Epithelial cell of prostate (primary cell): ENCODE results near the gene RAB33A.

Experiments used
- DNase-seq: peaks from one replicate; pipeline ENCODE4 v3.0.0-alpha.2; 2011; ENCODE audit warnings: low read depth, low spot score
- H3K27ac ChIP-seq: fragments of 450-650 bp; 2 replicates; pipeline ENCODE4 v1.5.1; 2017; ENCODE audit warnings: mild to moderate bottlenecking

Gene RAB33A

GRCh38 chrX:130171446-130172126 is at the start of gene RAB33A:
Gene RAB33A, plus strand, starts transcription at chrX:130171962. Its CDS starts 101 bp downstream, at chrX:130172063.
- no peak for DNase-seq
- H3K27ac ChIP-seq: no peak within 1 kb of the TSS

DNA sequence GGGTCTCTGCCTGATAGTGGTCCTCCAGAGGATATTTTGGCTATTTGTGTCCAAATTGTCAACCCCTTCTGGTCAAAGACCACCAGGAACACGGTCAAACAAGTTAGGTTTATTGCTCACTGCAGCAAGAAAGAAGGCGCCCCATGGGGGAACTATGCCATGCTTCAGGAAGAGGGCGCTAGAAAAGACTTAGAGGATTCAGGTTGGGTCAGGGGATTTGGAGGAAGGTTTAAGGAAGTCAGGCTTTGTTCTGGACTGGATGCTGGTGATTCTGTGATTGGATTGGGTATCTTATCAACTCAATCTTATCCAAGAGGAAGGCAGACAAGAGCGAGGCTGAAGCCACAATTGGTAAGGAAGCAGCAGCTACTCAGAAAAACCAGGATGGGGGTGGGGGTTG is 47.2 kb upstream of the RAB33A start:
- no peak for DNase-seq
- peak overlapping the region; percentile 72 for H3K27ac ChIP-seq

DNA sequence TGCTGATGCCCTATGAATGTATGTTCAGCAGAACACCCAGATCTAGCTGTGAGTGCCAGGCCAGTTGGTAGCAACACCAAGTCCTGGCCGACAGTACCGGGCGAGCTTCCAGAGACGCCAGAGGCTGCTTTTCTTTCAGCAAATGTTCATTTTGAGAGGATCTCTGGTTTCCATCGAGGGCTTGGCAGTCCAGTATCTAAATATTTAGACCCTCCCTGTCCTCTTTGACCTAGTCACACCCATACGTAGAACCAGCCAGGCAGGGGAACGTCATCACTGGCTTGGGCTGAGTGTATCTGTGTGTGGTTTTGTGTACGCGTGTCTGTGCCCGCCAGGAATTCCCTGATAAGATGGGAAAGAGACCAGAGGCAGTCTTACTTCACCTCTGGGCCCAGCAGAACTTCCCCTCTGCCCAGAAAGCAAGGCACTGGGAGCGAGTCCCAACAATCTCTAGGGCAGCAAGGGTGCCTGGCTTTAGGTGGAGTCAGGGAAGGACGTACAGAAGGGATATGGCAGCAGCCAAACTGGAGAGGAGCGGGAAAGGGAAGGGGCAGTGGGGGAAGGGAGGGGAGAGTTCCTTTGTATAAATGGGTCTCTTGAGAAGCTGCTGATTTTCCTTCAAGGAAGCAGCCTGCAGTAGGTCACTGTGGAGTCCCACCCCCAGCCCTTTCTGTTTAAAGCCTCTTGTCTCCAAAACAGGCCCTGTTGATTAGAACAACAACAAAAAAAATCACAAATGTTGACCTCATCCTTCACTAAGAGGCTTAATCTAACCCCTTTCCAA is 46.5 kb upstream of the RAB33A start:
- H3K27ac ChIP-seq: peak overlapping the region; percentile 72
- peak; percentile 78 for DNase-seq

DNA sequence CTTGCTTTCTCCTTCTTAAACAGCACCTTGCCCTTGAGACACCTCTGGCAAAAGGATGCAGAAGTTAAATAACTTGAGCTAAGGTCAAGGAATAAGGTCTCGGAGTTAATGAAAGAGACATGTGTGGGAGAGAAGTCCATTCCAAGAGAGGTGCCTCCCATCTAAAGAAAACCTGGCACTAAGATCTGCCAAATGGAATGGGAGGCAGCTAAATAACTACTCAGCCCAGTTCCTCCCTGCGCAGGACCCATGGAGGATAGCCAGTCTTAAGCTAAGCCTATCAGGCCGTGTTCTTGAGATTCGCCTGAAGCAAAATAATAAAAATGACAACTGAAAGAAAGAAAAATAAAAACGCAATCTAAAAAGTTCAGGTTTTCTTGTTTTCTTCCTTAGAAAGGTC is 40.8 kb upstream of the RAB33A start:
- no peak overlapping the region for H3K27ac ChIP-seq
- no peak for DNase-seq

DNA sequence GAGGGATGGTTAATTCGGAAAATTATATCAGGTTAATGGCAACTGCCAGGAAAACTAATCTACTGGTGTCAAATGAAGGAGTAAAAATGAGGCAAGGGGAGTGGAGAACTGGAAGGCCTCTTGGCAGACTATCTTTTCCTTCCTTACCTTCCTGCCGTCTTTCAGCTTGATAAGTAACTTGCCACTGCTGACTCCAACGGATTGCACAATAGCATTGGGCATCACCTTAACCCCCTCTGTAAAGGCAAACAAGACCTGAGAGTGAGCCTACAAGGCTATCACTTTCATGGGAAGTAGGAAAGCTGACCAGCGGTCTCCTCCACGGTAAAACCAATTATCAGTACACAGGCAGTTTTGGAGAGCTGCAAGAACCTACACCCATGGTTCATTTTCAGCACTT is 35.3 kb upstream of the RAB33A start:
- no peak overlapping the region for H3K27ac ChIP-seq
- no peak for DNase-seq

DNA sequence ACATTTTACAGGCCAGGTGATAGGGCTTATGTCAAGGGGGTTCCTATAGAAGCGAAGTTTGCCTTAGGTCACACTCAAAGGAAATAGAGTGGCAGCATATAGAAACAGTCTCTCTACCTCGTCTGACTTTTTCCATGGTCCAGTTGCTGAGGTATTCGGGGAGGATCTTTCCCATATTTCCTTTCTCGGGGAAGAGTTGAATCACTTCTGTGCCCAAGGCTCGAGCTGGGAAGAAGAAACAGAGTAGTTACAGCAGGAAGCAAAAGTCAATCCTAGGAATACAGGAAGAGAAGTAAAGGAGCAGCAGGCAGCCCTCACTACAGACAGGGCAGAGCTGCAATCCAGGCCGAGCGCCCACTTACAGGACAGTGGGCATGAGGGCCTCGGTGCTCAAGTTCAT is 34.8 kb upstream of the RAB33A start:
- no peak overlapping the region for H3K27ac ChIP-seq
- no peak for DNase-seq

GRCh38 chrX:130139474-130140201 is 32.1 kb upstream of the RAB33A start:
- no peak for DNase-seq
- no peak overlapping the region for H3K27ac ChIP-seq

- no peak overlapping the region for H3K27ac ChIP-seq
- no peak for DNase-seq
Measured at GRCh38 chrX:130144509-130144908, 27.3 kb upstream of the RAB33A start.

- DNase-seq: no peak
- no peak overlapping the region for H3K27ac ChIP-seq
Measured at GRCh38 chrX:130145123-130145522, 26.6 kb upstream of the RAB33A start.

DNA sequence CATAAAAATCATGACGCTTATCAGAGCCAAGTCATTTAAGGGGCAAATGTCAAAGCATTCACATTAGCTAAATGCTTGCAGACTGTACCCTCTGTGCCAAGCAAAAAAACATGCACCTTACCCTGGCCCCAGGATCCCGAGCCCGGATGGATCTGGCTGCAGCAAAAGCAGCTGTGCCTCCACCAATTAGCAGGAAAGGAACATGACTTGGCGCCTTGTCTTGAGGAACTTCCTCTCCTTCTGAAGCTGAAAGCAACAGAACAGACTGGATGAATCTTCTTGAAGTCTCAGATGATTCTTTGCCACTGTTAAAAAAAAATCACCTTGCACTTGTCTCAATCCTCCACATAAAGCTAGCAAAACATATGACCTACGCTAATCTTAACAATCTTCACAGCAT is 24.1 kb upstream of the RAB33A start:
- DNase-seq: no peak
- H3K27ac ChIP-seq: no peak overlapping the region

DNA sequence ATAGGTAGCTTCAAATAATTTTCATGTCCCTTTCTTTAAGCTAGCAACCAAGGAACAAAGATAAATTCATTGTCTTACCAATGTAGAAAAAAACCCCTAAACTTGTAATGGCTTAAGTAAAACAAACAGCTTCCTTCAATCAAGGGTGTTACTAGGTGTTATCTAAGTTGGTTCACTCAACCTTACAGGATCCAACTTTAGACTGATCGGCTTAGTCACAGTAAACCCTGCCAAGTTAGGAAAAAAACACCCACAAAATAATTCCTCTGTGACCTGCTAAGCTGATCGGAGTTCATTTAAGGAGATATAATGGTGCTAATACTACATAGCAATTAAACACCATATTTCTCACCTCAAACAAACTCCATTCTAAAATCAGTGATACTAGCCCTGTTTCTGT is 16.2 kb upstream of the RAB33A start:
- H3K27ac ChIP-seq: no peak overlapping the region
- no peak for DNase-seq

DNA sequence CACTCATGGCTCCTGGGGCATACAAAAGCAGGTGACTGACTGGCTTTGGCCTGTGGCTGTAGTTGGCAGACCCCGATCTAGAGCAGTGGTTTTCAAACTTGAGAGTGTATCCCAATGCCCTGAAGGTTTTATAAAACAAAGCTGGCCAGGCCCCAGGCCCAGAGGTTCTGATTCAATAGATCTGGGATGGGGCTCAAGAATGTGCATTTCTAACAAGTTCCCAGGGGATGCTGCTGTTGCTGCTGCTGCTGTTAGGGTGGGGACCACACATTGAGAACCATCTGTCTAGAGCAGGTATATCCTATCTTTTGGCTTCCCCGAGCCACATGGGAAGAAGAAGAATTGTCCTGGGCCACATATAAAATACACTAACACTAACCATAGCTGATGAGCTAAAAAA is 13.5 kb upstream of the RAB33A start:
- no peak overlapping the region for H3K27ac ChIP-seq

DNA sequence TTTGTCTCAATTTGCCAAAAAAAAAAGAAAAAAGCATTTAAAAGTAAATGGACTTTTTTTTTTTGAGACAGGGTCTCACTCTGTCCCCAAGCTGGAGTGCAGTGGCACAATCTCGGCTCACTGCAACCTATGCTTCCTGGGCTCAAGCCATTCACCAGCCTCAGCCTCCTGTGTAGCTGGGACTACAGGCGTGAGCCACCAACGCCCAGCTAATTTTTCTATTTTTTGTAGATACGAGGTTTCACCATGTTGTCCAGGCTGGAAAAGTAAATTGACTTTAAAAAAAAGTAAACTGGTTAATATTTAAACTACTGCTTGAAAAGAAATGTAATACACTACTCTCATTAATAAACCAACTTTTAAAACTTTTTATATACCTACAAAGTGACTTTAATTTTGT is 12.0 kb upstream of the RAB33A start:
- H3K27ac ChIP-seq: no peak overlapping the region
- no peak for DNase-seq

More for the DNA sequence above, 13.5 kb upstream of the RAB33A start:
- no peak for DNase-seq

GRCh38 chrX:130162094-130162735 is 9.5 kb upstream of the RAB33A start:
- no peak for DNase-seq
- H3K27ac ChIP-seq: no peak overlapping the region

DNA sequence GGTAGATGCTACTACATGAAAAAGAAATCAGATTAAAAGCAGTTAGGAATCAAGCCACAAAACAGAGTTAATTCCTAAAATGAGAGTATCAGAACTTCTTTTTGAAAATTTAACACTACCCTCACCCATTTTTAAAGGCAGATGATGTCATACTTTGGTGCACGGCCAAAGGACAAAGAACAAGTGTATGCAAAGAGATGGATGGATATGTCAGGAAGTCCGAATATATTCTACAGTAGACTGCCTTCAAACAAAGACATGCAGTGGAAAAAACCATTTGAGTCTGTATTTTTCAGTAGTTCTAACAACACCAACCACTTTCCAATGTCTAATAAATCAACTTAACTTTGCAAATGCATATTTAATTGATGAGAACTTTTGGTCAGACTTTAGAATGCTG is 8.4 kb upstream of the RAB33A start:
- no peak overlapping the region for H3K27ac ChIP-seq
- no peak for DNase-seq

DNA sequence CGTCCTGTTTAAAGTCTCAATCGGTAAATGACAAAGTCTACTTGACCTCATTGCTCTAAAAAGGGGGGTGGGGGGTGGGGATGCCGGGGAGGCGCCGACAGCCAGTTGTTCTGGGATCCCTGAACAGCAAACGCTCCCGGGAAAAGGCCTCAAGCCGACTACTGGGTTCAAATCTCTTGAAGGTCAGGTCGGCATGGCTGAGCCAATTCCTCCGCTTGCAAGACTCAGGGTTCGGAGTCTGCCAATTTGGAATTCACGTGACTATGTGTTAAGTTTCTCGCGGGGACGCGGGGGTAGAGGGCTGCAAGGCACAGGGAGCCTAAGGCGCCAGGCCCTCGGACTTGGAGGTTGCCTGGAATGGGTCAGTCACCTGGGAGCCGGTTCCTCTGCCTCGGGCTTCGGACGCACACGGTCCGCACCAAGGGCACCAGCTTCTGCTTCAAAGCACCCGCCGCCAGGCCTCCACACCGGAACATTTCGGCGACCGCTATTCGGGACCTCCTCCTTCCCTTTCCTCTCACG is 6.5 kb upstream of the RAB33A start:
- H3K27ac ChIP-seq: peak overlapping the region; percentile 71
- no peak for DNase-seq

DNA sequence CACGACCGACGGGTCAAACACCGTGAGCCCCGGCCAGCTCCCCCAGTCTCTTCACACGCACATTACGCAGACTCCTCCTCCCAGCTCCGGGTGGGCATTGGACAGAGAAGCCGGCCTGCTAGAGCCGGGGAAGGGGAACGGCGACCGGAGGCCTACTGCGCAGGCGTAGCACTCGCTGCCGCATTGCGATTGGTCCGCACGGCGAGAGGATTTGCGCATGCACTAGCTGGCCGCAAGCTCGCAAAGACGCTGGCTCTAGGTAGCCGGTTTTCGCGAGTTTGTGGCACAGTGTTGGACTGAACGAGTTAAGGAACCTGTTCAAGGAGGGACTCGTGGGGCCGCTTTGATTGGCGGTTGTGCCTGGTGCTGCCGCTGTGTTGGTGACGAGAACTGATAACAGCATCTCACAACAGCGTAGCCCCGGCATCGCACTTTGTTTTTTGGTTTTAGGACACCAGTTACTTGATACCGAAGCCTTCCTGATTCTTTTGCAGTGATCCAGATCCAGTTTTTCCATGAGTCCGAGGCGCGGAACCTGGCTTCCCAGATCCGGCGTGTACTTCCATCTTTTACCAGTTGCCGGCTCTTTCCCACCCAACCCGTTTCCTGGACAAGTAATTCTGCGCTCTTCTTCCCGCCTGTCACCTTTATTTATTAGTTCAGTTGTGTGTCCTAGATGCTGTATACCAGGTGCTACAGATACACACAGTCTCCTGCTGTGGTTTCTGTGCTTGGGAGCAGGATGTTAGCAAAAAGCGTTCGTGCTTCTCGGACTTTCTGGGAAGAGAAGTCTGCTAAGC is 5.9 kb upstream of the RAB33A start, which contains the start of gene AIFM1:
Gene AIFM1, minus strand, starts transcription at position 139 of the 800 bp plus-strand sequence. CDS start 185 bp downstream, outside the sequence.
- DNase-seq: peak; percentile 81
- peak within 1 kb of the TSS; percentile 71 for H3K27ac ChIP-seq

GRCh38 chrX:130166503-130166777 is 5.3 kb upstream of the RAB33A start:
- peak overlapping the region; percentile 71 for H3K27ac ChIP-seq
- no peak for DNase-seq

GRCh38 chrX:130167040-130167439 is 4.7 kb upstream of the RAB33A start:
- H3K27ac ChIP-seq: no peak overlapping the region
- no peak for DNase-seq
